T-helper 1 cell treated with Interleukin-12 subunit alpha and Interleukin-12 subunit beta and Interleukin-4 antibody, amounts not matched to agents 30 ng/mL and 1 ng/mL, for 36 hours (primary cell): ENCODE data around the gene HOXC5. TPM values are rescaled to one million over a fixed set of nuclear protein-coding genes. Genes with fewer than 3 reads are reported as not detected.

Experiments
- intact Hi-C: fragments of 100-400 bp; cut with micrococcal nuclease; formaldehyde crosslinking; loops from one replicate; pipeline ENCODE4 v1.15.1; 2024
- total RNA-seq: library from RNA; stranded (reverse); gene quantifications from 2 replicates; pipeline ENCODE4 v1.2.3, GENCODE V29; 2022

The HOXC5 gene
- total RNA-seq, 1 donor from 2014 or later, result not detected

- intact Hi-C loops, result loop anchor here (1.0 to 2.0 kb wide), 8 partner anchors 12 to 363 kb away; partner anchors contain the start of gene HOXC4
Measured at GRCh38 chr12:54005853-54006558, 26.8 kb upstream of the HOXC5 start.

GRCh38 chr12:54006559-54007220 lies 26.2 kb upstream of the HOXC5 start:
- intact Hi-C loops, result loop anchor here (1.0 to 2.0 kb wide), 7 partner anchors 12 to 362 kb away; partner anchors contain the start of gene HOXC4

- intact Hi-C loops, result loop anchor here (2.0 kb wide), 2 partner anchors 45 to 361 kb away; partner anchors contain the start of gene HOXC4
Measured at GRCh38 chr12:54007538-54008259, 25.2 kb upstream of the HOXC5 start.

- intact Hi-C loops, result no loop called here
Measured at GRCh38 chr12:54008260-54008552, 24.6 kb upstream of the HOXC5 start.

GRCh38 chr12:54009171-54010052 lies 23.4 kb upstream of the HOXC5 start:
- intact Hi-C loops, result loop anchor here (5.0 kb wide), 1 partner anchor 32 kb away; no protein-coding TSS in a partner anchor

- intact Hi-C loops, result loop anchor here (5.0 kb wide), 1 partner anchor 33 kb away; no protein-coding TSS in a partner anchor
Measured at GRCh38 chr12:54010053-54010971, 22.5 kb upstream of the HOXC5 start.

- intact Hi-C loops, result loop anchor here (5.0 kb wide), 1 partner anchor 34 kb away; no protein-coding TSS in a partner anchor
Measured at GRCh38 chr12:54010972-54011664, 21.7 kb upstream of the HOXC5 start.

GRCh38 chr12:54011665-54012532 lies 21.0 kb upstream of the HOXC5 start:
- intact Hi-C loops, result loop anchor here (5.0 kb wide), 1 partner anchor 35 kb away; no protein-coding TSS in a partner anchor

GRCh38 chr12:54012631-54013409 lies 20.0 kb upstream of the HOXC5 start:
- intact Hi-C loops, result loop anchor here (5.0 kb wide), 1 partner anchor 36 kb away; no protein-coding TSS in a partner anchor

GRCh38 chr12:54014377-54015017 lies 18.4 kb upstream of the HOXC5 start:
- intact Hi-C loops, result loop anchor here (5.0 kb wide), 1 partner anchor 37 kb away; no protein-coding TSS in a partner anchor

GRCh38 chr12:54015018-54015931 lies 17.6 kb upstream of the HOXC5 start:
- intact Hi-C loops, result no loop called here

- intact Hi-C loops, result no loop called here
Measured at GRCh38 chr12:54016051-54016450, 16.8 kb upstream of the HOXC5 start.

- intact Hi-C loops, result no loop called here
Measured at GRCh38 chr12:54016478-54016964, 16.3 kb upstream of the HOXC5 start.

- intact Hi-C loops, result loop anchor here (1.0 kb wide), 2 partner anchors 10 to 174 kb away; no protein-coding TSS in a partner anchor
Measured at GRCh38 chr12:54017027-54017788, 15.6 kb upstream of the HOXC5 start.
